HG03442 (cell line): ENCODE measurements around the gene RBMX.
"Not testable (repeated sequence)": the region's sequence is repeated elsewhere in the genome, so short reads cannot be mapped to it uniquely, and the experiment has no call there.

ENCODE experiments used
- ATAC-seq: cut with Tn5 transposase; IDR thresholded peaks from one replicate; pipeline ENCODE4 v1.9.1; 2021; ENCODE audit warnings: mild to moderate bottlenecking, moderate library complexity; ENCODE audit not compliant: unreplicated experiment

The RBMX gene

GRCh38 chrX:136879001-136879687 lies 1.4 kb downstream of the RBMX start:
- ATAC-seq = no peak

- ATAC-seq = no peak
Observed at GRCh38 chrX:136878423-136878822, 2.1 kb downstream of the RBMX start.

DNA sequence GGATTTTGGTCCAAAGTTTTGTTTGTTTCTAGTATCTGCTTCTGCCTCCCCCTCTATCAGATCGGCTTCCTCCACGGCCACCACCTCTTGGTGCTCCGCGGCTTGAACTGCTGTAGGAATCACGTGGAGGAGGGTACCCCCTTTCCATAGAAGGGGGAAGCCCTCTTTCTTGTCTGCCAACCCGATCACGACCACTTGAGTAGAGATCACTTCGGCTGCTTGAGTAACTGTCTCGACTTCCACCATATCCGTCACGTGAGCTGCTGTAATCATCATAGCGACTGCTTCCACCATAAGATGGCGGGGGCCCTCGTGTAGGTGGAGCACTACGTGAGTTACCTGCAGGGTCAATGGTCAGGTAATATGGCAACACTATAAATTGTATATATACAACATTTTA lies 6.4 kb downstream of the RBMX start:
- ATAC-seq = not testable (repeated sequence)

DNA sequence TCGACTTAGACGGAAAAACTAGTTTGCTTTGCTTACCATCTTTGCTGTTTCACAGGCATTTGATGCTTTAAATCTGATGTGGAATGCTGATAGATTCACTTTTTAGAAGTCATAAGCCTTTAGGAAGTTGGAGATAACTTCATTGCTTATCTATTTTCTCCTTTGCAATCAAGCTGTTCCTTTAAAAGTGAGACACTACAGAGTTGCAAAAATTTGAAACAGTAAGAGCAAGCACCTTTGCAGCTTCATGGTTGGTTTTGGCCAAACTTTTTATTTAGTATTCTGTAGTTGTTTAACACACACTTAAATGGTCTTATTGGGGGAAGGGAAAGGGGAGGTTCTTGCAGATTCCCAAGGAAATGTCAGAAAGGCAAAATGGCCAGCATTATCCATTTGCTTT lies 7.3 kb downstream of the RBMX start:
- not testable (repeated sequence) for ATAC-seq

DNA sequence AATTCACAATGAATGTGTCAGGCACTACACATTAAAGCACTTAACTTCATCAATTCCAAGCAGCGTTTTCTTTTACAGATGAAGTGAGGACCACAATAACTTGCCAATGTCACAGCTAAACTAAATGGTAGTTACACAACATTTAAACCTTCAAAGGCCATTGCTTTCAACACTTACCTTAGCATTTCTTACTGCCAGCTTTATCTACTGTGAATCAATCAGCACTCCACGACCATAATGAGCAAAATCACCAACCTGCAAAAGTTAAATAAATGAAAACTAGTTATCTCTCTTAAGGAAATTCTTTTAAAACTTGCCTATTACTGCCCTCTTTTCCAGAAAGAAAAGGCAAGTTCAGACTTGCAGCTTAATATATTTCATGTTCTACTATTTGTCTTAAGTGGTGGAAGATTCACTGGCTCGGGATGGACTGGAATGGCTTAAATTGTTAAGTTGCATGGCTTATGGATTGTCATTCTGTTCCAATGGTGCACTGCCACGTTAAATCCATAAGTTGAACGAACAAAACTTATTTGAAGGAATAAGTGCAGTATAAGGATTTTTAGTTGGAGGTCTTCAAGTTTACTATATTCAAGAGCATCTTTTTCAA lies 8.3 kb downstream of the RBMX start:
- ATAC-seq = no peak

DNA sequence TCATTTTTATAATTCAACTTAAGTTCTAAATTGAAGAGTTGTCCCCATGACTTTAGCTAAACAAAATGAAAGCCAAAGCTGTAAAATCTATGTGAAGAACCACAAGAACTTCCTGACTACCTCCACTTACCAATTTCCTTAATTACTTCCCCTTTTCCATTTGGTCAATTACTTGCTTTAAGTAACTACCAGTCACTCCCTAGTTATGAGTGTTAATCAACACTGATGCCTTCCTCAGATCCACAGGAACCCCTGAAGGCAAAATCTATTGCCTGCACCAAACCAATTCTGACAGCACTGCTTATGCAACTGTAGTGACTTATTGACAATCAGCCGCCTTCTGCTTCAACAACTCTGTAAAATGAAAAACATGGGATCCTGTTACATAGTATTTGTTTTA lies 10.5 kb downstream of the RBMX start:
- no peak for ATAC-seq

GRCh38 chrX:136868283-136869055 lies 12.1 kb downstream of the RBMX start:
- ATAC-seq = no peak

DNA sequence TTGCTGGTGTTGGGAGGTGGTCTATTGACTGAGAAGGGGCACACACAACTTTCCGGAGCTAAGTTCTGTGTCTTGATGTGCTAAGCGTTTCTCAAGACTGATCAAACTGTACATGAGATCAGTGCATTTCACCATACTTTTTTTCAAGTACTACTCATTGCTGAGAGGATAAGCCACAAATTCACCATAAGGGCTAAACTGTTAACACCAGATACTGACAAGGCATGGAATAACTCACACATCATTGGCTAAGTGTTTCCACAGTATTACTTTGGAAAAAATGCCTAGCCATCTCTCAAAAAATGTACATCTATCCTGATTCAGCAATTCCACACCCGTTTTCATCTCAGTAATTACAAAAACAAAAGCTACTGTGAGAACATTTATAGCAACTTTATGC lies 13.0 kb downstream of the RBMX start:
- no peak for ATAC-seq

DNA sequence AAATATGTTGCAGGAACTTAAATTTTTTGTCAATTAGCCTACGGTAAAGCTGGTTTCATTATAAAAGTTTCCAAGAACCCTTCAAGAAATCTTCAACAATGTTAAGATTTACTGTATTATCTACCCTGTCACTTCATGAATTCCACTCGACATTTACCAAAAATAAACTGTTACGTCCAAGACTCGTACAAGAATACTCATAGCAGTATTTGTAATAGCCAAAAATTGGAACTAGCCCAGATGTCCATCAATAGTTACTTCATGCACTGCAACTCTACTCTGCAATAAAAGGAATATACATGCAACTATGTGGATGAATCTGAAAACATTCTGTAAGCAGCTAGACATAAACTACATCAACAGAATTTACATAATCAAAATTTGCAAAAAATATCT lies 13.4 kb downstream of the RBMX start:
- no peak for ATAC-seq

DNA sequence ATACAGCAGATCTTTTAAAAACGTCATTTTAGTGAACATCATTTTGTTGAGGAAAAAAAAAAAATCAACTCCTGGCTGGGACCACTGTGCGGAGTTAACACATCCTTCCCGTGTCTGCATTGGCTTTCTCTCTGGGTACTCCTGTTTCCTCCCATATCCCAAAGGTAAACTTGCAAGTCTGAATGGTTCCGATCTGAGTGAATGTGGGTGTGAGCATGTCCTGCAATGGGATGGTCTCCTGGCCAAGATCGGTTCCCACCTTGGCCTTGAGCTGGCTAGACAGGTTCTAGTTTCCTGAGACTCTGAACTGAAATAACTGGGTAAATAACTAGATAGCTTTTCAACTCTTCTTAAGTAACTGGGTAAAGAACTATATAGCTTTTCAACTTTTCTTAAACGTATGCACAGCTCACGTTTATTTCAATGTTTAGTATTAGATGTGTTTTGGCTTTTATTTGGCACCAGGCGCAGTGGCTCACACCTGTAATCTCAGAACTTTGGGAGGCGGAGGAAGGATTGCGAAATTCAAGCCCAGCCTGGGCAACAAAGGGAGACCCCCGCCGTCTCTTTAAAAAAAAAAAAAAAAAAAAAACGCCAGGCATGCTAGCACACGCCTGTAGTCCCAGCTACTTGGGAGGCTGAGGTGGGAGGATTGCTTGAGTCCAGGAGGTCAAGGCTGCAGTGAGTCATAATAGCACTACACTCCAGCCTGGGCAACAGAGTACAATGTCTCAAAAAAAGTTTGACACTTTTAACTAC lies 14.0 kb downstream of the RBMX start:
- no peak for ATAC-seq

DNA sequence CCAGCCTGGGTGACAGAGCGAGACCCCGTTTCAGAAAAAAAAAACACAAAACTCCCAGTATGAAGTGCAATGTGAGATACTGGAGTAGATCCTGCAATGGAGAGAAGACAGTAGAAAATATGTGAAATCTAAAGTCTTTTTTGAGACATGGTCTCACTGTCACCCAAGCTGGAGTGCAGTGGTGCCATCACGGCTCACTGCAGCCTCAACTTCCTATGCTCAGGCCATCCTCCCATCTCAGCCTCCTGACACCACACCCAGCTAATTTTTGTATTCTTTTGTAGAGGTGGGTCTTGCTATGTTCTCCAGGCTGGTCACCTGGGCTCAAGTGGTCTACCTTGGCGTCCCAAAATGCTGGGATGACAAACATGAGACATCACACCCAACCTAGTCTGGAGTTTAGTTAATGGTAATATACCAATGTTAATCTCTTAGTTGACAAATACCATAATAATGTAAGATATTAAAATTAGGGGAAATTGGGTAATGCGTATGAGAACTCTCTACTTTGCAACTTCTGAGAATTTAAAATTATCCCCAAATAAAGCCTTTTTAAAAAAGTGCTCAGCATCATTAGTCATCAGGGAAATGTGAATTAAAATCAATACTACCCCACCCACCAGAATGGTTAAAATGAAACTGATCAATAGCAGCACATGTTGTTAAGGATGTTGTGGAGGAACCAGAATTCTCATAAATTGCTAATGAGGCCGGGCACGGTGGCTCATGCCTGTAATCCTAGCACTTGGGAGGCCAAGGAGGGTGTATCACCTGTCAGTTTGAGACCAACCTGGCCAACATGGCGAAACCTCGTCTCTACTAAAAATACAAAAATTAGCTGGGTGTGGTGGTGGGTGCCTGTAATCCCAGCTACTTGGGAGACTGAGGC lies 15.0 kb downstream of the RBMX start:
- no peak for ATAC-seq

GRCh38 chrX:136863826-136864225 lies 16.7 kb downstream of the RBMX start:
- no peak for ATAC-seq

GRCh38 chrX:136862546-136862945 lies 18.0 kb downstream of the RBMX start:
- ATAC-seq = no peak

DNA sequence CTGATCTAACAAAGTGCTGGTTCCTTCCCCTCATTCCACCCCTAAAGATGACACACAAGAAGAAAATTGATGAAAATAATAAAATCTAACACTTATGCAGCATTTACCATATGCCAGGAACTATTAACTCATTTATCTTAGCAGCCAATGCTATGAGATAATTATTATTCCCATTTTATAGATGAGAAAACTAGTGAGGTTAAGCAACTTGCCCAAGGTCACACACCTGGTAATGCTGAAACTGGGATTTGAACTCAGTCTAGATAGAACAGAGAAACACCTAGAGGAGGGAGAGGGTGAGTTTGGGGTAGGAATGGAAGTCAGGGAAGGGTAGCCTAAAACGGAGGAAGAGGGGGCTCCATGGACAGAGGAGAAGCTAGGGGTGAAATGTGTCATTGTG lies 18.6 kb downstream of the RBMX start:
- no peak for ATAC-seq

DNA sequence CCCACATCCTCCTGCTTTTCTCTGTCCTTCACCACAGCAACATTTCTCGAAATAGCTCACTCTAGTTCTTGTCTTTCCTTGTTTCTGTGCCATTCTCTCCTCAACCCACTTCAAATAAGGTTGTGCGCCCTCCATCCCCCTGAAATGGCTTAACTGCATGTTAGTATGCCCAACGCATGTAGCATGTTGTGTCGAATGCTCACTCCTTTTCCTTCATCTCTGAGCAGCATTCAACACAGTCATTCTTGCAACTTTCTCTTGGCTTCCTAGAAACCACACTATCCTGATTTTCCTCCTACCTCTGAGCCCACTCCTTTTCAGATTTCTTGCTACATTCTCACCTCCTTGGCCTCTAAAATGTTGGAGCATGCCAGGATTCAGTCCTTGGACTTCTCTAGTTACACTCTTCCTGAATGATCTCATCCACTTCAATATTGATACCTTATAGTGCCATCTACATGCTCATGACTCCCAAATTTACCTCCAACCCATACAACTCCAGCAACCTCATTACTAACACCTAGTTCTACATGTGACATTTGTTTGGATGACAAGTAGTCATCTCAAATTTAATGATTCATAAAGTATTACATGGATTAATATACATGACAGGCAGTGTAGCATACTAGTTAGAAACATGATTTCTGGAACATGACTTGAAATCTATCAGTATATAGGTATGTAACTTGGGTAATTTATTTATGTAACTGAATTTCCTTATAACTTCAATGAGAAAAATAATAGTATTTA lies 22.3 kb downstream of the RBMX start:
- ATAC-seq = no peak

- peak; percentile 82 for ATAC-seq
Observed at GRCh38 chrX:136856551-136856950, 24.0 kb downstream of the RBMX start.

DNA sequence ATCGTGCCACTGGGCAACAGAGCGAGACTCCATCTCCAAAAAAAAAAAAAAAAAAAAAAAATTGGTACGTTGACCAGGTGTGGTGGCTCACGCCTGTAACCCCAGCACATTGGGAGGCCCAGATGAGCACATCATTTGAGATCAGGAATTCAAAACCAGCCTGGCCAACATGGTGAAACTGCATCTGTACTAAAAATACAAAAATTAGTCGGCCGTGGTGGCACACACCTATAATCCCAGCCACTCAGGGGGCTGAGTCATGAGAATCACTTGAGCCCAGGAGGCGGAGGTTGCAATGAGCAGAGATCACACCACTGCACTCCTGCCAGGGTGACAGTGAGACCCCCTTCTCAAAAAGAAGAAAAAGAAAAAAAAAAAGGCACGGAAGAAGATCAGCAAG lies 24.5 kb downstream of the RBMX start:
- no peak for ATAC-seq

- no peak for ATAC-seq
Observed at GRCh38 chrX:136851526-136851925, 29.0 kb downstream of the RBMX start.

- no peak for ATAC-seq
Observed at GRCh38 chrX:136850441-136851175, 29.9 kb downstream of the RBMX start.
